ENCODE measurements around the gene ALG9. TPM values are rescaled to one million over a fixed set of nuclear protein-coding genes. Genes with fewer than 3 reads are reported as not detected.

The ALG9 gene
- total RNA-seq, 1 donor from 2014 or later, result 55.5 TPM

GRCh38 chr11:111793863-111794262 lies 77.5 kb downstream of the ALG9 start:
- Mint-ChIP-seq H3K27me3 (ENCODE audit: low read depth) (no peaks in the 10 kb centered on the region), H3K4me3 (no peak overlapping the region), H3K9me3 (no peaks in the 10 kb centered on the region), H3K27ac (ENCODE audit: unreplicated experiment) (no peak overlapping the region), H3K4me1 (peaks cover 8% of the 10 kb centered on the region), H3K36me3 (ENCODE audit: low read depth) (peaks cover 6% of the 10 kb centered on the region)
- no peak for TF ChIP-seq CTCF (conservative IDR thresholded peaks at IDR 0.05)
- no peak for DNase-seq (ENCODE audit: low read depth, low spot score)

- DNase-seq (ENCODE audit: low read depth, low spot score), result no peak
- H3K9me3 Mint-ChIP-seq, result no peaks in the 10 kb centered on the region
- no peaks in the 10 kb centered on the region for H3K27me3 Mint-ChIP-seq (ENCODE audit: low read depth)
- no peak overlapping the region for H3K27ac Mint-ChIP-seq (ENCODE audit: unreplicated experiment)
- TF ChIP-seq CTCF (conservative IDR thresholded peaks at IDR 0.05), result no peak
- peaks cover 8% of the 10 kb centered on the region for H3K4me1 Mint-ChIP-seq
- H3K36me3 Mint-ChIP-seq (ENCODE audit: low read depth), result peaks cover 6% of the 10 kb centered on the region
- H3K4me3 Mint-ChIP-seq, result no peak overlapping the region
These were observed 78.4 kb downstream of the ALG9 start for GRCh38 chr11:111792955-111793500.

GRCh38 chr11:111792314-111792713 lies 79.1 kb downstream of the ALG9 start:
- peaks cover 8% of the 10 kb centered on the region for H3K4me1 Mint-ChIP-seq
- H3K27ac Mint-ChIP-seq (ENCODE audit: unreplicated experiment), result no peak overlapping the region
- no peaks in the 10 kb centered on the region for H3K9me3 Mint-ChIP-seq
- no peaks in the 10 kb centered on the region for H3K27me3 Mint-ChIP-seq (ENCODE audit: low read depth)
- no peak overlapping the region for H3K4me3 Mint-ChIP-seq
- no peak for DNase-seq (ENCODE audit: low read depth, low spot score)
- H3K36me3 Mint-ChIP-seq (ENCODE audit: low read depth), result peaks cover 3% of the 10 kb centered on the region
- TF ChIP-seq CTCF (conservative IDR thresholded peaks at IDR 0.05), result no peak

GRCh38 chr11:111788464-111788863 lies 82.9 kb downstream of the ALG9 start:
- Mint-ChIP-seq H3K27me3 (ENCODE audit: low read depth) (no peaks in the 10 kb centered on the region), H3K4me3 (no peak overlapping the region), H3K27ac (ENCODE audit: unreplicated experiment) (no peak overlapping the region), H3K36me3 (ENCODE audit: low read depth) (peaks cover 3% of the 10 kb centered on the region), H3K9me3 (no peaks in the 10 kb centered on the region), H3K4me1 (no peaks in the 10 kb centered on the region)
- no peak for DNase-seq (ENCODE audit: low read depth, low spot score)
- TF ChIP-seq CTCF (conservative IDR thresholded peaks at IDR 0.05), result no peak

- no peaks in the 10 kb centered on the region for H3K27me3 Mint-ChIP-seq (ENCODE audit: low read depth)
- peaks cover 3% of the 10 kb centered on the region for H3K36me3 Mint-ChIP-seq (ENCODE audit: low read depth)
- no peak for DNase-seq (ENCODE audit: low read depth, low spot score)
- no peak overlapping the region for H3K27ac Mint-ChIP-seq (ENCODE audit: unreplicated experiment)
- H3K4me1 Mint-ChIP-seq, result no peaks in the 10 kb centered on the region
- H3K4me3 Mint-ChIP-seq, result no peak overlapping the region
- no peaks in the 10 kb centered on the region for H3K9me3 Mint-ChIP-seq
- TF ChIP-seq CTCF (conservative IDR thresholded peaks at IDR 0.05), result no peak
These were observed 83.3 kb downstream of the ALG9 start for GRCh38 chr11:111788051-111788450.

Data from neural crest cell (in vitro differentiated cells).